Measurements from ENCODE around the gene DSCAML1.

DNA sequence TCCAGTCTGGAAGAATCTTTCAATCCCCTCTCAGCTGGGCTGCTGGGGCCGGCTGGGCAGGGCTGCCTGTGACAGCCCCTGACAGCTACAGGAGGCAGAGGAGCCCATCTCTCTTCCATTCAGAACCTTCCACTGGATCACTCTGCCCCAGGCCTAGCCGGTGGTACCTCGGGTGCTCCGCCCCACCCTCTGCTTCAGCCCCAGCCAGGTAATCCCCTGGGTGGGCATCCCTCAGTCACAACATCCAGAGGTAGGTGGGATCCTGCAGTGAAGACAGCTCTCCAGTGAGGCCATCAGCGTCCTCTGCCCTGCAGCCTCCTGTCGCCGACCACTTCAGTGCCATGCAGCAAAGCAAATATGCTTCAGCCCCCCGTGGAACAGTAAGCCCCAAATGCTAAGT lies 223.7 kb downstream of the DSCAML1 start:
- TF ChIP-seq, protein P1, sequence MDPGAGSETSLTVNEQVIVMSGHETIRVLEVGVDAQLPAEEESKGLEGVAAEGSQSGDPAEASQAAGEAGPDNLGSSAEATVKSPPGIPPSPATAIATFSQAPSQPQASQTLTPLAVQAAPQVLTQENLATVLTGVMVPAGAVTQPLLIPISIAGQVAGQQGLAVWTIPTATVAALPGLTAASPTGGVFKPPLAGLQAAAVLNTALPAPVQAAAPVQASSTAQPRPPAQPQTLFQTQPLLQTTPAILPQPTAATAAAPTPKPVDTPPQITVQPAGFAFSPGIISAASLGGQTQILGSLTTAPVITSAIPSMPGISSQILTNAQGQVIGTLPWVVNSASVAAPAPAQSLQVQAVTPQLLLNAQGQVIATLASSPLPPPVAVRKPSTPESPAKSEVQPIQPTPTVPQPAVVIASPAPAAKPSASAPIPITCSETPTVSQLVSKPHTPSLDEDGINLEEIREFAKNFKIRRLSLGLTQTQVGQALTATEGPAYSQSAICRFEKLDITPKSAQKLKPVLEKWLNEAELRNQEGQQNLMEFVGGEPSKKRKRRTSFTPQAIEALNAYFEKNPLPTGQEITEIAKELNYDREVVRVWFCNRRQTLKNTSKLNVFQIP (CRISPR knock-in tag; IDR thresholded peaks at IDR 0.05; ENCODE audit: borderline replicate concordance, low read depth), result no peak
- TF ChIP-seq PATZ1 (CRISPR knock-in tag; IDR thresholded peaks at IDR 0.05; ENCODE audit: borderline replicate concordance) (no peak), ARNTL (CRISPR knock-in tag; IDR thresholded peaks at IDR 0.05; ENCODE audit: borderline replicate concordance, low read depth) (no peak), GLIS3 (CRISPR knock-in tag; IDR thresholded peaks at IDR 0.05) (no peak), ZFP30 (CRISPR knock-in tag; IDR thresholded peaks at IDR 0.05) (no peak), ZC3H10 (CRISPR knock-in tag; IDR thresholded peaks at IDR 0.05) (no peak), PPARA (CRISPR knock-in tag; IDR thresholded peaks at IDR 0.05; ENCODE audit: borderline replicate concordance) (no peak), ESRRG (CRISPR knock-in tag; IDR thresholded peaks at IDR 0.05) (no peak), TCF4 (CRISPR knock-in tag; IDR thresholded peaks at IDR 0.05; ENCODE audit: borderline replicate concordance) (no peak), ZNF70 (CRISPR knock-in tag; IDR thresholded peaks at IDR 0.05) (no peak)

Data from SK-N-SH treated with all-trans-retinoic acid at 6 μM for 48 hours (cell line).